ENCODE data around the gene MANSC1.

MANSC1 gene

GRCh38 chr12:12334367-12335040 lies 15.5 kb downstream of the MANSC1 start:
- no peak overlapping the region for H3K4me3 ChIP-seq (ENCODE audit: low read depth, low read length)
- DNase-seq (ENCODE audit: low read depth) = peak; percentile 86
- TF ChIP-seq CTCF (IDR thresholded peaks at IDR 0.05; ENCODE audit: insufficient read depth, low read depth, low read length, missing control alignments) = peak; percentile 79

GRCh38 chr12:12333407-12334366 lies 16.4 kb downstream of the MANSC1 start:
- DNase-seq (ENCODE audit: low read depth) = no peak

GRCh38 chr12:12331896-12332295 lies 18.1 kb downstream of the MANSC1 start:
- no peak for DNase-seq (ENCODE audit: low read depth)
- no peak for TF ChIP-seq CTCF (IDR thresholded peaks at IDR 0.05; ENCODE audit: insufficient read depth, low read depth, low read length, missing control alignments)
- H3K4me3 ChIP-seq (ENCODE audit: low read depth, low read length) = no peak overlapping the region

More at GRCh38 chr12:12333407-12334366, 16.4 kb downstream of the MANSC1 start:
- TF ChIP-seq CTCF (IDR thresholded peaks at IDR 0.05; ENCODE audit: insufficient read depth, low read depth, low read length, missing control alignments) = no peak
- no peak overlapping the region for H3K4me3 ChIP-seq (ENCODE audit: low read depth, low read length)

GRCh38 chr12:12331244-12331771 lies 18.7 kb downstream of the MANSC1 start:
- no peak for TF ChIP-seq CTCF (IDR thresholded peaks at IDR 0.05; ENCODE audit: insufficient read depth, low read depth, low read length, missing control alignments)
- no peak overlapping the region for H3K4me3 ChIP-seq (ENCODE audit: low read depth, low read length)
- DNase-seq (ENCODE audit: low read depth) = no peak

GRCh38 chr12:12327802-12328201 lies 22.2 kb downstream of the MANSC1 start:
- peak; percentile 73 for DNase-seq (ENCODE audit: low read depth)
- TF ChIP-seq CTCF (IDR thresholded peaks at IDR 0.05; ENCODE audit: insufficient read depth, low read depth, low read length, missing control alignments) = peak; percentile 65
- H3K4me3 ChIP-seq (ENCODE audit: low read depth, low read length) = no peak overlapping the region

- H3K4me3 ChIP-seq (ENCODE audit: low read depth, low read length) = no peak overlapping the region
- no peak for TF ChIP-seq CTCF (IDR thresholded peaks at IDR 0.05; ENCODE audit: insufficient read depth, low read depth, low read length, missing control alignments)
- DNase-seq (ENCODE audit: low read depth) = no peak
Measured at GRCh38 chr12:12326262-12326661, 23.8 kb downstream of the MANSC1 start.

Data from GM12865 (cell line).